NCI-H446 (cell line): ENCODE data around the gene ENTPD2.
A peak's percentile ranks its signal among the peaks of the same experiment; 100 is the strongest.
"Not testable (repeated sequence)": the region's sequence is repeated elsewhere in the genome, so short reads cannot be mapped to it uniquely, and the experiment has no call there.

Experiments used
- DNase-seq, 2 experiments: peaks; one replicate each; lab custom pipeline; 2025; lab: John Stamatoyannopoulos, UW

Gene ENTPD2

DNA sequence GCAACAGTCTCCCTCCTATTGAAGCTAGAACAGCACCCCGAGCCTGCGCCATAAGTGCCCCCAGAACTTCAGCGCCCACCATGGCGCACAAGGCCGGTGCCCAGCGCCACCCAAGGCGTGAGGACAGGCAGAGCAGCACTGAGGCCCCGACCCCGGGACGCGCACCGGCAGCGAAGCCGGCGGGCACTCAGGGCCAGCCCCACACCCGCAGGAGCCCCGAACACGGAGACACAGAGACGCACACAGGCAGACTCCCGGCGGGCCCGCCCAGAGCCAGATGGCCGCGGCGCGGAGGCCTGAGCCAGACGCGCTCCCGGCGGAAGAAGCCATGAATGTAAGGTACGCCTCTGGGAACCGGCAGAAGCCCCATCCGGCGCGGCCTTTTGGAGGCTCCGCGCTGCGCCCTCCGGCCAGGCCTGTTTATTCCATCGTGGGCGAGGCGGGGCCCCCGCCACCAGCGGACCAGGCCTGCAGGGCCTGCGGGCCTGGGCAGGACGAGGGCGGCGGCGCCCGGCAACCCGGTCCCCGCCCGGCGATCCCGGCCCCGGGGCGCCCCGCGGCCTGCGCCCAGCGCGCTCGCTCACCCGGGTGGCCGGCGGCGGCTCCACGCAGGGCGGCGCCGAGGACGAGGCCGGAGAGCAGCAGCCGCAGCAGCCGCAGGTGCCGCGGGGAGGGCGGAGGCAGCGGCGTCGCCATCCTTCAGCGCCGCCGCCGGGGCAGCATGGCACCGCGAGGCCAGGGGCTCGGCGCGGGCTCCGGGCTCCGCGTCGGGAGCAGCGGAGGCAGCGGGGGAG, 8.4 kb downstream of the ENTPD2 start:
- peak in 1 of 2 experiments; percentile 43 for DNase-seq

DNA sequence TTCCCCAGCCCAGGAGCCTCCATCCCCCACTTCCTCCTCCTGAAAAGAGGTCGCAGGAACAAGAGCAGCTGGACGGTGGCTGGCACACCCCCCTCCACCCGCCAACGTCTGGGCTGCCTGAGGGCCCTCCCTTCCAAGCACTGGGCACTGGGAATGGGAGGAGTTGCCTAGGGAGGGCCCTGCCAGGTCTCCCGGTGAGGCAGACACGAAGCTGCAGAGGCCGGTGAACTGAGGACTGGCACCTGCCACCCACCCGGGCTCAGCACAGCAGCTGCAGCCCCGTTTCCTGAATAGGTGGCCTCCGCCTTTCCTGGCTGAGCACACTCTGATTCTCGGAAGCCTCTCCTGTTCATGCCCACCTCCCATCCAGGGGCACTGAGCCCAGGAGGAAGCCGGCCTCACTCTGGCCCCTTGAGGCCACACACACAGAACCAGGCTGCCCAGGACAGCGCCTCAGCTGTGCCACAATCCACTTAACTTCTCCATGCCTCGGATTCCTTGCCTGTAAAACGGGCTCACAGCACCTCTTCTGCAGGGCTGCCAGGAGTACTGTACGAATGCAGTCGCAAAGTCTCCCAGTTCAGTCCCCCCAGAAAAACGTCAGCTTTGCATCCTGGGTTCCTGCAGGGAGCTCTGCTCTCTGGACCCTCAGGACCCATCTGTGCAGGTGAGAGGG, 9.2 kb downstream of the ENTPD2 start:
- DNase-seq, result no peak

DNA sequence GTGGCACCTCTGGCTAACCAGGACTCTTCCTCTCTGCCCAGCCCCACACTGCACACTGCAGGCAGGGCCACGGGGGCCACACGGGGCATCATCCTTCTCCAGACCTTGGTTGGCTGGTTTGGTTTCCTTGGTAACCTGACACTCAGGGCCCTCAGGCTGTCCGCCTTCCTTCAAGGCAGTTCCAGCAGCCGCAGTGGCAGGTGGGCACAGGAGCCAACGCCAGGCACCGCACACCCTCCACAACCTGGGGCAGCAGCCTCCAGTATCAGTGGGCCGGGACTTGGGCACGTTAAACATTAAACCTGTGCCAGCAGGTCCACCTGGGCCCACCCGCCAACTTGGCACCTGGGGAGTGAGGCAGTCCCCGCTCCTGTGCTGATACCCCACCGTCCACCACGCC, 9.8 kb downstream of the ENTPD2 start:
- no peak for DNase-seq

DNA sequence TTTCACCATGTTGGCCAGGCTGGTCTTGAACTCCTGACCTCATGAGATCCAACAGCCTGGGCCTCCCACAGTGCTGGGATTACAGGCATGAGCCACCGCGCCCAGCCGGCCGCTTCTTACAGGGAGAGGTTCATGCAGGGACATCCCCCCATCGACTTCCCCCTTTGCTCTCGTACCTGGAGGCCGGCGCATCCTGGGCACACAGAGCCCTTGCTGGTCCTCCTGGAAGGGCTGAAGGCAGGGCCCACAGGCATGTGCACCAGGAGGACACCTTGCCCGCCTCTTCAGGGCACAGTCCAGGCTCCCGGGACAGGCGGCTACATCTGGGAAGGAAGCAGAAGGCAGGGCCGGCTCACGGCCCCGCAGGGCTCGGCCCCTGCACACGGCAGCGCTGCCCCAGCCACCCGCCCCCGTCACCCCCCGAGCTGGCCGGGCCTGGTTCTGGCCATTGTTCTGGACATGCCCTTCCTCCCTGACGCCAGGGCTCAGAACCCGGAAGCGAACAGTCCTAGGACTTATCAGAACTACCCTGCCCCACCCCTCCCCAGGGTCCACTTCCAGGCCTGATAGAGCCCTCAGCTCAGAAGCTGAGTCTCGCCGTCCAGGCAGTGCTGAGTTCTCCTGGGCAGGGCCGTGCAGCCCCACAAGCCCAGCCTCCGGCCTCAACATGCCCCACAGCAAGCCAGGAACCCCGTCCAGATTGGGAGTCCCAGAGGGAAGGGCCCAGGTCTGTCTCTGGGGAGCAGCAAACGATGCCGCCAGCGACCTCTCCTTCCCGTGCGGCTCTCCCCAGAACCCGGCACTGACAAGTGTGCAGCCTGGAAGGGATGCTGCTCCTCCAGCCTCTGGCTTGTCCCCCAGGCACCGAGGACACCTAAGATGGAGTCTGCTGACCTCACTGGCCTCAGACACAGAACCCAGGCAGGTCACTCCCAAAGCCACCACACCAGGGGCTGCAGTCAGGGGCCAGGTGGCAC, 10.8 kb downstream of the ENTPD2 start:
- no peak for DNase-seq

DNA sequence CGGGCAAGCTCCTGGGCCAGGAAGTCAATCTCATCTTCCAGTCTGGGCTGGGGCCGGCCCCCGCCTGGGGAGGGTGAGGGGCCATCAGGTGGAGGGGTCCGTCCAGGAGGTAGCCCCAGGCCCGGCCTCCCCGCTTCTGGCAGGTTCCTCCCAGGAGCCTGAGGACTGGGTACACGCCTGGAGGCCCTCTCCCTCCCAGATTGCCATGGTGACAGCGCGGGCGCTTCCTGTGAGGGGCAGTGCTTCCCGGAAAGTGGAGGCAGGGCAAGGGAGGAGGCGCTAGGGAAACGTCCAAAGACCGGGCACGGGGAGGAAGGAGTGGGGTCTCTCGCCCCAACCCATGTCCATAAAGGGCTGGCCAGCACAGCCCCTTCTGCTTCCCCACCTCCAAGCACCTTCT, 12.7 kb downstream of the ENTPD2 start:
- no peak for DNase-seq

DNA sequence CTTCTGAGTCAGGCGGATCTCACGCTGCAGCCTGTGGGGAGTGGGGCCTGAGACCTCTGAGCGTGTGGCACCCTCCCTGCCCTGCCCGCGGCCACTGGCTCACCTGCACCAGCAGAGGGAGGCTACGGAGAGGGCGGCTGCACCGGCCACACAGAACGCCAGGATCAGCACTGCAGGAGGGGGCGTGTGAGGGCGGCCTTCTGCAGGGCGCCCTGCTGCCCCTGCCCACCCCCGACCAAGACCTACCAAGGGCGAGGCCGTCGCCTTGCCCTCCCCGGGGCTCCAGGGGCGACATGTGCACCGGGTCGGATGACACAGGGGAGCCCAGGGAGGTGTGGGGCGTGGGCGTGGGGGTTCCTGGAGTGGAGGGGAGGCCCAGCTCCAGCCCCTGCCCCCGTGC, 13.3 kb downstream of the ENTPD2 start:
- DNase-seq, result no peak

DNA sequence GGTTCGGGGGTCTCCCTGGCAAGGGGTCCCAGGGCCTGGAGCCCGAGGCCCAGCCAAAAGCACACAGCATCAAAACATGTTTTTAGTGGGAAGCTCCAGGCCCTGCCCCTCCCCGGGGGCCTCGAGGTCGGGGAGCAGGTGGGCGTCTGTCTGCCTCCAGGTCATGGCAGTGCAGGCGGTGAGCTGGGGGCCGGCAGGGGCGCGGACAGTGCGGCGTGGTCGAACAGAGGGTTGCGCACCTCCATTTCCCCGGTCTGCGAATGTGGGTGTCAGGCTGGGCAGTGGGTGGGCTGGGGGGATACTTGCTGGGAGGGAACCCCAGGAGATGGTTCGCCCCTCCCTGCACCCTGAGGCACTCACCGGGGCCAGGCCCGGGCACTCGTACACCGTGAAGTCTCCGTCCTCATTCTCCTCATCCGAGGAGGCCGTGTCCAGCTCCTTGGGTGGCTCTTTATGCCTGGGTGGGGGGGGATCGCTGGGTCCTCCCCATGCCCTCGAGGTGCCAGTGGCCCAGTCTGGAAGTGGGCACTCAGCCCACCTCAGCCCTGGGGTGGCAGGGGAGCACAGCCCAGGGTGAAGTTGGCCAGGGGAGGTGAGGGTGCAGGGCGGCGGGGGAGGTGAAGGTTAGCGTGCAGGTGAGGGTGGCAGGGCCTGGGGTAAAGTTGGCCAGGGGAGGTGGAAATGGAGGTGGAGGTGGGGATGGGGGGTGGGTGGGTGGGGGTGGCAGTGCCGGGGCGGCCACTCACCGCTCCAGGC, 14.1 kb downstream of the ENTPD2 start:
- DNase-seq, result no peak

DNA sequence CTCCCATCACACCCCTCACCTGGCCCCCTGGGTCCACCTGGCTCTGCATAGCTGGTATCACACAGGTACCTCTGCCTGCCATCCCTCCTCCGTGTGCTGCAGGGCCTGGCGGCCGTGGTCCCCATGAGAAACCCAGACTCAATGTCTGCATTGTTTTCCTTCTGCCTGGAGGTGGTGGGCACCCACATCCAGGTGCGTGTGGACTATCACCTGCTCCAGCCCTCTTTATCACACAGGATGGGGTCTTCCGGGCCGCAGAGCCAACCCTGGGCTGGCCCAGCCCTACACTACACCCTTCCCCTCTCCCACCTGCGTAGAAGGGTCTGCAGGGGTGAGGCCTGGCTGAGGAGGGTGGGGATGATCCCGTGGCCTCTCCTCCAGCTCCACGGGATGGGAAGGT, 14.9 kb downstream of the ENTPD2 start:
- no peak for DNase-seq

DNA sequence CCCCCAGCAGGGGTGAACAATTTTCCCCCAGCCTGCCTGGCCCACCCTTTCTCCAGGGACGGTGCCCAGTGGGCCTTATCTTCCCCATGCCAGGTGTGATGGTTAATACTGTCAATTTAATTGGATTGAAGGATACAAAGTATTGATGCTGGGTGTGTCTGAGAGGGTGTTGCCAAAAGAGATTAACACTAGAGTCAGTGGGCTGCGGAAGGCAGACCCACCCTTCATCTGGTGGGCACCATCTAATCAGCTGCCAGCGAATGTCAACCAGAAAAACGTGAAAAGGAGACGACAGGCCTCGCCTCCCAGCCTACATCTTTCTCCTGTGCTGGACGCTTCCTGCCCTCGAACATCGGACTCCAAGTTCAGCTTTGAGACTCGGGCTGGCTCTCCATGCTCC, 16.4 kb downstream of the ENTPD2 start:
- no peak for DNase-seq

DNA sequence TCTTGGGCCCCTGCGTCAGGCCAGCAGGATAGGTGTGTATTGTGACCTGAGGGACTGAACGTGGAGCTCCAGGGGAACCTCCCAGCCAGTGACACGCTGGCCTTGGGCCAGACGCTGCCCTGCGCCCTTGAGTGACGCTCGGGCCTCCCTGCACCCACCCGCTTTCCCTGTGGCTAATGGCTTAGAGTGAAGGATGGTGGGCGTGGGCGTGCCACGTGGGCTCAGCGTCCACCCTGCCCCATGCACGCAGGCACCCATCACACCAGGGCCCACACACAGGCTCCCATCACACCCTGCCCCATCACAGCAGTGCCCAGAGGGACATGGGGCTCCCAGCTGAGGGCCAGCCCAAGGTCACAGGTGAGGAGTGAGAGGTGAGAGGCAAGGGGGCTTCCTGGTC, 16.8 kb downstream of the ENTPD2 start:
- no peak for DNase-seq

DNA sequence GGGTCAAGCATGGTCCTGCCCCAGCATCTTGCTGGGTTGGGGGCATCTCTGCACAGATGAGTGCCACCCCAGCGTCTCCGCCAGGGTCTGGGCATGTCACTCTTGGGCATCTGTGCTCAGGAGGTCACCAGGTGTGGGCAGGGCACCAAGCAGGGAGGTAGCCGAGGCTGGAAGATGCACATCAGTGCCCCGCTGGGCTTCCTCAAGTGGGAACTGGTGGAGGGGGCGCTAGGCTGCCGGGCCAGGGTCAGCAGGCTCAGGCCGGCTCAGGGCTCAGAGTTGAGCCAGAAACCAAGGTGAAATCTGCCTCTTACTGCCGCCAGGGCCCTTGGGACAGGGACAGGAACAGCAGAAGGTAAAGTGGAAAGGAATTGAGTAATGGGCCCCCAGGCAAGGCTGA, 17.9 kb downstream of the ENTPD2 start:
- DNase-seq, result no peak

DNA sequence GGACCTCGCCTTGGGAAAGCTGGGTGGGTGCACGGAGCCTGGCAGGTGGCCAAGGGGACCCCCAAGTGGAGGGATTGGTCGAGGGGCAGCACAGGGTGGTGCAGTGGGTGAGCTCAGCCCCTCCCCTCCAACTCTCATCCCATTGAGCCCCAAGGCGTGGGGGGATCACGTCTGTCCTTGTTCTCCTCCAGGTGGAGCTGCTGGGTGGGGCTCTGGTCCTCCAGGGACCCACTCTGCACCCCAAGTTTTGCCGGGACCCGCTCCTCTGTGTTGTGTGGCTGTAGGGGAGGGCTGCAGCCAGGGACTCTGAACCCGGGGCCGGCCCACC, 18.4 kb downstream of the ENTPD2 start:
- no peak for DNase-seq

DNA sequence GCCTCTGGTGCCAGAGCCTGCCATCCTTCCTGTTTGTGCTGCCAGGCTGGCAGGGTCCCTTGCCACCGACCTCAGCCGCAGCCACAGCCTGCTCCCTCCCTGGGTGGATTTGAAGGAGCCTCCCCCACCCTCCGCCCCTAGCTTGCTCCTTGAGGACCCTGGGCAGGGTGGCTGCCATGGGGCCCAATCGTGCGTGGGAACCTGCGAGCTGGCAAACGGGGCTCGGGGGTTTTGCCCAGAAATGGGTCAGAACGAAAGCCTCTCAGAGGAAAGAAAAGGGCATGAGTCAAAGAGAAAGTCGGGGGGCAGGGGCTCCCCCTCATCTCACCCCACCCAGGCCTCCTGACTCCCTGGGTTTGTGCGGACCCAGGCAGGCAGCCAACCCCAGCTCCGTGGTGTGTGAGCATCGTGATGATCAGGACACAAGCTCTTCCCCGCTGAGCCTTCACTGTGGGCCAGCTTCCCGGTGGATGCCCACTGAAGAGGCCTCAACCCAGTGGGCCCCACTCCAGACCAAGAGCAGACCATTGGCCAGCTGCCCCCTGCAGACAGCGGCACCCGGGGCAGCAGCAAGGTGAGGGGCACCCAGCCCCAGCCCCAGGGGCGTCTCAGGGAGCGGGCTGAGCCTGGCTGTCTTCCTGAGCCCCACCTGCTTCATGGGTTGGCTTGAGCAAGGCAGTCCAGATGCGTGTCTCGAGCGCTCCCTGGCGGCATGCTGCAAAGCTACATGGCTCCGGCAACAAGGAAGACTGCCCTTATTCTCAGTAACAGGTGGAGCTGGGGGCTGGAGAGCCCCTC, 19.0 kb downstream of the ENTPD2 start:
- peak; percentile 8 to 77 for DNase-seq

DNA sequence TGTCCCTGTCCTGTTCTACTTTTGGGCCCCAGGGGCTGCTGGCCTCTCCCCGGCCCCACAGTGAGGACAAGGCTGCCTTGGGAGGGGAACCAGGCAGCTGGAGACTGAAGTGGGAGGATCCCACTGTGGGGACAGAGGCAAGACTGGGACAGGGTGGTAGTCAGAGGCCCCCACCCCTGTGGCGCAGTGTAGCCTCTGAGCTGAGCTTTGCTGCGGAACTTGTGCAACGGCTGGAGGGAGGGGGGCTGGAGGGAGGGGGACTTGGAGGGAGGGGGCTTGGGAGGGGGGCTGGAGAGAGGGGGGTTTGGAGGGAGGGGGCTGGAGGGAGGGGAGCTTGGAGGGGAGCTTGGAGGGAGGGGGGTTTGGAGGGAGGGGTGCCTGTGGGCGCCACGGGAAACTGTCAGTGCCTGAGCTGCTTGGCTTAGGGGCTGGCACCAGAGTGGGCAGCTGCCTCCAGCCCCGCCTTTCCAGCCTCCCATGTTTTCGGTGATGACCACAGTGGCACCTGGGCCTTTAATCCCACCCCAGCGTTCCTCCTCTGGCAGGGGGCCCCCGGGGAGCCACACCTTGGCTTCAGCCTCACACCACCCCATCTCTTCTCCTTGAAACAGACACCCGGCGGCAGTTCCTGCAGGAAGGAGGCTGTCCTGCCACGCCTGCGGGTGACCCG, 19.7 kb downstream of the ENTPD2 start:
- no peak for DNase-seq

DNA sequence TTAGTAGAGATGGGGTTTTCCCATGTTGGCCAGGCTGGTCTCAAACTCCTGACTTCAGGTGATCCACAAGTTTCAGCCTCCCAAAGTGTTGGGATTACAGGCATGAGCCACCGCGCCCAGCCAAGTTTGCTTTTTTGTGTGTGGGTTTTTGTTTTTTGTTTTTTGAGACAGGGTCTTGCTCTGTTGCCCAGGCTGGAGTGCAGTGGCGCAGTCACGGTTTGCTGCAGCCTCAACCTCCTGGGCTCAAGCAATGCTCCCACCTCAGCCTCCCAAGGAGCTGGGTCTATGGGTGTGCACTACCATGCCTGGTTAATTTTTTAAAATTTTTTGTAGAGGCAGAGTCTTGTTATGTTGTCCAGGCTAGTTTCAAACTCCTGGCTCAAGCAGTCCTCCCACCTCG, 20.4 kb downstream of the ENTPD2 start:
- DNase-seq, result not testable (repeated sequence)

DNA sequence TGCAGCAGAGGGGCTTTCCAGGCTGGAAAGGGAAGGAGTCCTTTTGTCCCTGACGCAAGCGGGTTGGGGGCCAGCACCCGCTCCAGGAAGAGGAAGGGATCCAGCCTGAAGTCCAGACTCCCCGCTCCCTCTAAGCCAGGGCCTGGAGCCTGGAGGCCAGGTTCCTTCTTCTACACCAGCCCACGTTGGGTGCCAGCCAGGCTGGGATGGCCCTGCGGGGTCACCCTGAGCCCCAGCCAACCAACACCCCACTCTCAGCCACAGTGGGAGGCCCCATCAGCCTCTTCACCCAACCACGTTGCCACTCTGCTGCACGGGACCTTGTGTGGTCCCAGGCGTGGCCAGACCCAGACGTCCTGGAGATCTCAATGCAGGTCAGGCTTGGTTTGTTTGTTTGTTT, 21.0 kb downstream of the ENTPD2 start:
- DNase-seq, result no peak

DNA sequence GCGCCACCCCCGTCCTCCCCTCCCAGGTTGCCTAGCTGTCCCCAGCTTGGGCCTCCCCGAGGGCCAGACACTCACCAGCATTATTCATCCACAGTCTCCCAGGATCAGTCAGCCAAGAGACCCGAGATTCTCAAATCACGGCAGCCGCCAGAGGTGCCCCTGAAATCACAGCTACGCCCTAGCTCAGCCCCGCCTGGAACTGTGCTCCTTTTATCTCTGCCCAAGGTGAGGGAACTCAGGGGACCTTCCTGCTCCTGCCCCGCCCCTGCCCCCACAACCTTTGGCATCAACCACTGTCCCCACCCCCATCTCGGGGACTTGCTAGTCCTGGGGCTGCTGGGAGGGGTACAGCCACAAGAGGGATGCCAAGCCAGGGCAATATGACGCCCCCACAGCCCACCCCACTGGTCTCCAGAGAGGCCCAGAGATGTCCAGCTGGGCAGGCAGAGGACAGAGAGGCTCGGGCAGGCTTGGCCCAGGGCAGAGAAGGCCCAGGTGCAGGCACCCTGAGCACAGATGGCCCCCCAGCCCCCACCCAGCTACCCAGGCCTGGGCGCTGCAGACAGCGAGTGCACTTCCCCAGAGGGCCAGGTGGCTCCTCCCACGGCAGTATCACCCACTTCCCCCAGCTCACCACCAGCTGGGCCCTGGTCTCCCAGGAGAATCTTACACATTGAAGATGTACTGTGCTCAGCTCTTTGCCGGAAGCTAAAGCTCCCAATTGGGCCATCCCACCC, 21.8 kb downstream of the ENTPD2 start, which contains the start of gene FUT7:
Gene FUT7 (minus strand): TSS at position 185 of the 737 bp plus-strand sequence. CDS start 97 bp downstream, at position 88.
- DNase-seq, result no peak

DNA sequence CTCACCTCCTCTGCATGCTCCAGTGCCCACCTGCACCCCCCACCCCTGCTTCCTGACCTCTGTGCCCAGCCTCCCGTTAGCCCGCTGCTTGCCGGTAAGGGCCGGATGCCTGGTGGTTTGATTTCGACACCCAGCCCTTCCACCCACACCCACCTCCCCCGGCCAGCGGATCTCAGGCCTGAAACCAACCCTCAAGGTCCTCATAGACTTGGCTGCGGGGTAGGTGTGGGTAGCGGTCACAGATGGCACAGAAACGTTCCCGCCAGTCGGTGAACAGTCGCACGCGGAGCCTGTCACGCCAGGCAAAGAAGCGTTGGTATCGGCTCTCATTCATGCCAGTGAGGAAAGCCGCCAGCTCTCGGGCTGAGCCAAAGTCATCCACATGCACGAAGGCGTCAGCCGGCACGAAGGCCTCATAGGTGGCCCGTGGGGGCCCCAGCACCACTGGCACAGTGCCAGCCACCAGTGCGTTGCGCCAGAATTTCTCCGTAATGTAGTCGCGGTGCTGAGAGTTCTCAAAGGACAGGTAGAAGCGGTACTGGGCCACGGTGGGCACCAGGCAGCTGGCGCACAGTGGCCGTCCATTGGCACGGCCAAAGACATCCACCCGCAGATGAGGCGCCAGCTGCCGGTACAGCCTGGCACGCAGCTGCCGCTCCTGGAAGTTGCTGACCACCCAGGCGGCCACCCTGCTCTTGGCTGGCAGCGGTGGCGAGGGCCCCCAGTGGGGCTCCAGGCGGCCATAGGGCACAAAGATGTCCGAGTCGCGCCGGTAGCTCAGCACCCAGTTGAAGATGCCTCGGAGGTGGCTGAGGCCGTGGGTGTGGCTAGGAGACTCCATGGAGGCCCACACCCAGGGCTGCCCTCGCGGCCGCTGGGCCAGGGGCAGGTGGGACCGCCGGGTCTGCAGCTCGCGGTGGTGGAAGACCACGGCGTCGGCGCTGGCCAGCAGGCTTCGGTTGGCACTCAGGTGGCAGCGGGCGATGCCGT, 23.0 kb downstream of the ENTPD2 start:
- no peak for DNase-seq
